ENCODE measurements around the gene DSCAML1. TPM values are rescaled to one million over a fixed set of nuclear protein-coding genes. Genes with fewer than 3 reads are reported as not detected.

The DSCAML1 gene
- total RNA-seq, 2 donors from 2014 or later: 0.21 to 0.41 TPM

DNA sequence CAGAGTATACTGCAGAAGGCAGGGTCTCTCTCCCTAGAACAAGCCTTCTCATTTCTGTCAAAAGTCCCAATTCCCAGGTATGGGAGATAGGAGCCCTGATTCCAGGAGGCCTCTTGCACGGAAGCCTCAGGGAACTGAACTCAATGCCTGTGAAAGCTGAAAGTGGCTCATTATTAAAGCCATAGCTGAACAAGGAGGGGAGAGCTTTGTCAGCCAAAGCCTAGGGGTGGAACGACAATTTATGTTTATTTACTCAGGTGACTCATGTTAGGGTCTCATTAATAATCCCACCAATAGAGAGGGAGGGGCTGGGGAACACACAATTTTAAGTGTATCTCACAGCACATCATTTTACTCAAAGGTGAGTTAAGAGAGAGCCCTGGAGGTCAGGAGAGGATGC is 44.9 kb downstream of the DSCAML1 start:
- no peak for DNase-seq (ENCODE audit: low spot score)
- TF ChIP-seq, protein P1, sequence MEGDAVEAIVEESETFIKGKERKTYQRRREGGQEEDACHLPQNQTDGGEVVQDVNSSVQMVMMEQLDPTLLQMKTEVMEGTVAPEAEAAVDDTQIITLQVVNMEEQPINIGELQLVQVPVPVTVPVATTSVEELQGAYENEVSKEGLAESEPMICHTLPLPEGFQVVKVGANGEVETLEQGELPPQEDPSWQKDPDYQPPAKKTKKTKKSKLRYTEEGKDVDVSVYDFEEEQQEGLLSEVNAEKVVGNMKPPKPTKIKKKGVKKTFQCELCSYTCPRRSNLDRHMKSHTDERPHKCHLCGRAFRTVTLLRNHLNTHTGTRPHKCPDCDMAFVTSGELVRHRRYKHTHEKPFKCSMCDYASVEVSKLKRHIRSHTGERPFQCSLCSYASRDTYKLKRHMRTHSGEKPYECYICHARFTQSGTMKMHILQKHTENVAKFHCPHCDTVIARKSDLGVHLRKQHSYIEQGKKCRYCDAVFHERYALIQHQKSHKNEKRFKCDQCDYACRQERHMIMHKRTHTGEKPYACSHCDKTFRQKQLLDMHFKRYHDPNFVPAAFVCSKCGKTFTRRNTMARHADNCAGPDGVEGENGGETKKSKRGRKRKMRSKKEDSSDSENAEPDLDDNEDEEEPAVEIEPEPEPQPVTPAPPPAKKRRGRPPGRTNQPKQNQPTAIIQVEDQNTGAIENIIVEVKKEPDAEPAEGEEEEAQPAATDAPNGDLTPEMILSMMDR (IDR thresholded peaks at IDR 0.05): no peak
- Histone ChIP-seq H3K9me3 (no peaks in the 10 kb centered on the region), H3K4me1 (ENCODE audit: control insufficient read depth in 1 of 2, low read depth in 2 of 2) (no peaks in the 10 kb centered on the region), H3K27ac (no peak overlapping the region), H3K4me3 (no peak overlapping the region), H3K36me3 (no peaks in the 10 kb centered on the region), H3K27me3 (replicated peaks; ENCODE audit: insufficient read depth) (no peaks in the 10 kb centered on the region)
- no peak for ATAC-seq (ENCODE audit: insufficient number of reproducible peaks, low FRiP score, low read depth)

DNA sequence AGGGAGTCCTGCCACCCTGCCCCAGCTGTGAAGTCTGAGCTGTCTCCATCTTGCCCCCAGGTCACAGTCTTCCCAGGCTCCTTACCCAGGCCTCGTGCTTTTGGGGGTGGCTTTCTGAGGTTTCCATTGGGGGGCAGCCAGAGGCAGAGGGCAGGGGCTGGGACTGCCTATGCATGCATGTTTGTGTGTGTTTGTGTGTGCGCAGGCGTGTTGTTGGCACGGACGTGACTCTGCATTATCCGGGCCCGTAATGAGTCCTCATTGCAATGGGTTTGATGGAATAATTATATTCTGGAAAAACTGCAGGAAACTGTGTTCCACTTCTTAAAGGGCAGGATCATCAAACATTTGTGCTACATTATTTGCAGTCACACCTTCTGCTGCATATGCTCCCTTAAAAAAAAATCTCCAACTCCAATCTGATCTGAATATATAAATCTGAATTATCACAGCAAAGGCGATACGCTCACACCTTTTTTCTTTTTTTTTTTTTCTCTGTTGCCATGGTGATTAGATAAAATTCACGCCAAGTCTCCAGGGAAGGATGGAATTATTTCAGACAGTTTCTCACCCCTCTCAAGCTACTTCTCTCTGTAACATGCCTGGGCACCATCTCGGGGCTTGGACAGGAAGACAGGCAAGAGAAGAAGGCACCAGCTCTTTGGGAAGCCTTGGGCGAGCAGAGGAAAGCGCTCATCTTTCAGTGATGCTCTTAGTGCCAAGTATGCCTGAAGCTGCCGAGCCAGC is 45.9 kb downstream of the DSCAML1 start:
- TF ChIP-seq, protein P1 (IDR thresholded peaks at IDR 0.05): no peak
- DNase-seq (ENCODE audit: low spot score) (no peak), ATAC-seq (ENCODE audit: insufficient number of reproducible peaks, low FRiP score, low read depth) (no peak)
- no peaks in the 10 kb centered on the region for H3K4me1 ChIP-seq (ENCODE audit: control insufficient read depth in 1 of 2, low read depth in 2 of 2)
- H3K9me3 ChIP-seq: no peaks in the 10 kb centered on the region
- no peaks in the 10 kb centered on the region for H3K36me3 ChIP-seq
- H3K27me3 ChIP-seq (replicated peaks; ENCODE audit: insufficient read depth): no peaks in the 10 kb centered on the region
- H3K4me3 ChIP-seq: no peak overlapping the region
- H3K27ac ChIP-seq: no peak overlapping the region

DNA sequence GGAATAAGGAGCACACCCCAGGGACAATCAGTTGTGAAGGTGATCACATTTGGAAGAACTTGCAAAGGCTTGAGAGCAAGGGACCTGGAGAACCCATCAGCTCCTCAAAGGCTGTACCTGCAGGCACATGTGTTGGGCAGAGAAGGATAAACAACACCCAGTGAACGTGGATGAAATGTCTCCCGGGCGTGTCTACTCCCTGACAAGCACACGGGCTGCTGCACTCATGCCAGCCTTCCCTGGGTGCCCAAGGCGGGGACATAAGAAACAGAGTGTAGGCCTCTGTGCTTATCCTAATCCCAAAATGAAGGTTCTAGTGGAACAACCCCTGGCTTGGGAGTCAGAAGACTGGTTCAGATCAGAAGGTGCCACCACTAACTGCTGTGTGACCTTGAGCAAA is 46.7 kb downstream of the DSCAML1 start:
- no peak overlapping the region for H3K4me3 ChIP-seq
- no peaks in the 10 kb centered on the region for H3K9me3 ChIP-seq
- H3K4me1 ChIP-seq (ENCODE audit: control insufficient read depth in 1 of 2, low read depth in 2 of 2): no peaks in the 10 kb centered on the region
- TF ChIP-seq, protein P1 (IDR thresholded peaks at IDR 0.05): no peak
- ATAC-seq (ENCODE audit: insufficient number of reproducible peaks, low FRiP score, low read depth) (no peak), DNase-seq (ENCODE audit: low spot score) (no peak)
- no peak overlapping the region for H3K27ac ChIP-seq
- H3K27me3 ChIP-seq (replicated peaks; ENCODE audit: insufficient read depth): no peaks in the 10 kb centered on the region
- H3K36me3 ChIP-seq: no peaks in the 10 kb centered on the region

DNA sequence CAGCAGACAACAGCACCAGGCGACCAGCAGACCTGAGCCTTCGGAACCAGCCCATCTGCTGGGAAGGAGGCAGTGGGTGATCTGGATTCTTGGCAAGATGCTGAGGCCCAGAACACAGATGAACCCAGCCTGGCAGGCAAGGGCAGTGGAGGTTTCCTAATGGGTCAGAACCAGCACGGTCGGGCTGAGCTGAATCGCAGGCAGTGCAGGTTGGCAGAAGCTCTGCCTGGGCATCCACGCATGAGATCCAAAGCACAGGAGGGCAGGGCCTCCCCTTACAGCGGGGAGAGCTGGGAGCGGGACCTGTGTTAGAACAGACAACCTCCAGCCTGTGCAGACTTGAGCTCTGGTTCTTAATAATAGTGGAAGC is 47.5 kb downstream of the DSCAML1 start:
- Histone ChIP-seq H3K27ac (no peak overlapping the region), H3K4me3 (no peak overlapping the region), H3K27me3 (replicated peaks; ENCODE audit: insufficient read depth) (no peaks in the 10 kb centered on the region), H3K9me3 (no peaks in the 10 kb centered on the region), H3K36me3 (no peaks in the 10 kb centered on the region), H3K4me1 (ENCODE audit: control insufficient read depth in 1 of 2, low read depth in 2 of 2) (no peaks in the 10 kb centered on the region)
- DNase-seq (ENCODE audit: low spot score): no peak
- no peak for ATAC-seq (ENCODE audit: insufficient number of reproducible peaks, low FRiP score, low read depth)
- TF ChIP-seq, protein P1 (IDR thresholded peaks at IDR 0.05): no peak

DNA sequence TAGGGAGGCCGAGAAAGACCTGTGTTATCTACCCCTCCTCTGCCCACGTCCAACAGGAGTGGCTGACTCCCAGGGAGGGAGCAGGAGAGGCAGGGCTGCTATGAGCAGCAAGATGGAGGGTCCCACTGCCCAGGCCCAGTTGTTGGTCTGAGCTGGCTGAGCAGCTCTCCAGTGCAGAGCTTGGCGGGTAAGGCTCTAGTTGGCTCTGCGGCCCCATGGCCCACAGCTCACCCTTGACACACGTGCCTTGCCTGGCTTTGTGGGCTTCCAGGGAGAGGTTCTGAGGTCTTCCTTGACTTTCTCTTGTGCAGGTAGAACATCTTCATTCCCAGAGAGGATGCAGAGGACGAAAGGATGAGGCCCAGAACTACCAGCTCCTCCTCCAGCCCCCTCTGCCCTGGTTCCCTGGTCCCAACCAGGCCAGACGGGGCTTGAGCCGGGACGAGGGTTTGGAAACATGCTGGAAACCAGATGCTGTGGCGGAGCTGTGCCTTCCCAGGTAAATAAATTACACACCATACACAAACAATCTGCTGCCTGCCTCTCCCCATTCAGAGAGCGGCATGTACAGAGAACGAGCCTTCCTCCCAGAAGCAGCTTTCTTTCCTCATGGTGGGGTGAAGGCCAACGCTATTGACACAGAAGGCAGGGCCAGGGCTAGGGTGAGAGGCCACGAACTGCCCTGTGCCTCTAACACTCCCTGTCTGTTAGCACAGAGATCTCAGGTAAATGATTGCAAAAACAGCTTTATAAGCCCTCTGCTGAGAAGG is 48.1 kb downstream of the DSCAML1 start:
- TF ChIP-seq, protein P1 (IDR thresholded peaks at IDR 0.05): no peak

More for the DNA sequence above, 48.1 kb downstream of the DSCAML1 start:
- no peak overlapping the region for H3K27ac ChIP-seq
- ATAC-seq (ENCODE audit: insufficient number of reproducible peaks, low FRiP score, low read depth) (no peak), DNase-seq (ENCODE audit: low spot score) (no peak)
- no peaks in the 10 kb centered on the region for H3K36me3 ChIP-seq
- no peaks in the 10 kb centered on the region for H3K9me3 ChIP-seq
- H3K4me3 ChIP-seq: no peak overlapping the region
- H3K4me1 ChIP-seq (ENCODE audit: control insufficient read depth in 1 of 2, low read depth in 2 of 2): no peaks in the 10 kb centered on the region
- H3K27me3 ChIP-seq (replicated peaks; ENCODE audit: insufficient read depth): no peaks in the 10 kb centered on the region

Data from thoracic aorta (tissue), 2 donors.